ENCODE measurements around the gene GRIK1.
"Not testable (repeated sequence)": the region's sequence is repeated elsewhere in the genome, so short reads cannot be mapped to it uniquely, and the experiment has no call there.

The GRIK1 gene

DNA sequence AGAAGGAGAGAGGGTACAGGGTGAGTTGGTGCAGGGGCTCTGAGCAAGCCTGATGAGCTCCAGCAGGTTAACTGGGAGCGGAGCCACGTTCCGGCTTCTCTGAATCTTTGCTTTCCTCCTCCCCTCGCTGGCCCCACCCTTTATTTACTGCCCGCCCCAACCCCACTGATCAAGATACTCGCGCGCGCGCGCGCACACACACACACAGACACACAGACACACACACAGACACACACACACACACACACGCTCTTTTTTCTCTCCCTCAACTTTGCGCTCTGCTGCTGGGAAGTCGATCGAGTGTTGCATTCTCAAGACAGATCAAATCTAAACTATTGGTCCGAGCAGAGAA lies at the start of gene GRIK1:
Gene GRIK1, minus strand, starts transcription at position 73 of the 352 bp plus-strand sequence.
- no peak for DNase-seq (ENCODE audit: low read depth in 2 of 2)

DNA sequence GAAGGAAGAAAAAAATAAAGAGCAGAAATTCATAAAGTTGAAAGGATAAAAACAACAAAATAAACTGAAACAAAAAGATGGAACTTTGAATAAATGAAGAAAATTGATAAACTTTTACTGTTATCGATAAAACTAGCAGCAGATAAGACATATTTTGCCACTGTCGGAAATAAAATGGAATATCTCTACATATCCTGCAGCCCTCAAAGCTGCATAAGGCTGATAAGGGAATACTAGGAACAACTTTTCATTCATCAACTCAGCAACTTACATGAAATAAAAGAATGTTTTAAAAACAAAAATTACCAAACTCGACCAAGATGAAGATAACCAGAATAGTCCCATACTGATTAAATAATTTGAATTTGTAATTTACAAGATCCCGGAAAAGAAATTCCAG lies 48.0 kb upstream of the GRIK1 start:
- DNase-seq (ENCODE audit: low read depth in 2 of 2), result no peak

DNA sequence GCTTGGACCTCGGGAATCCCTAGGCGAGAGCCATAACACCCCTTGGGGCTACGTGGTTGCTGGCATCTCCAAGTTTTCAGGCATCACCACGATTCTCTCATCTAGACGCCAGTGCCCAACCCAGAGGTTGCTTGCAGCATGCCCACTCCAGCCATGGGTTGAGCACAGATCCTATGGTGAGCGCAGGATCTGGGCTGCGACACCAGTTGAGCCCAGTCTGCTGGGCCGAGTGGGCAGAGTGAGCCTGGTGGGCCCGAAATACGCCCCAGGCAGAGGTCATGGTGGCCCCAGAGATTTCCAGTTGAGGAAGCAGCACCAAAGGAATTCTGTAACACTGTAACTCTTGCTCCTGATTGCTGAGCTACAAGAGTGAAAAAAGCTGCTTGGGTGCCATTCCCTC lies 46.1 kb upstream of the GRIK1 start:
- no peak for DNase-seq (ENCODE audit: low read depth in 2 of 2)

DNA sequence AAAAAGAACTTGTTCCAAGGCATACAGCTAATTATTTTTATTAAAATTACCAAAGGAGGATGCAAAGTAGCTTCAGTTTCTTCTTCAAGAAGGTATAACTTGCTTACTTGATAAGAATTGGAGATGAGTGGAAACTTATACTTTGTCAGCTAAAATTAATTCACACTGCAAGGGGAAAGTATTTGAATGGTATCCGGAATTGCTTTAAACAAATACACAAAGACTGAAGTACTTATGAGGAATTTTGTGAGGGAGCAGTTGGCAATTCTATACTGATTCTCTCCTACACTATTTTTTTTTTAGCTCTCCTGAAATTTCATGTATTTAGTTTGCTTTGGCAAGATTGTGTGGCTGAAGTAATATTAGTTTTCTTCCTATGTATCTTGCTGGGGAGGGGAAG lies 39.2 kb upstream of the GRIK1 start:
- DNase-seq (ENCODE audit: low read depth in 2 of 2), result no peak

GRCh38 chr21:29975776-29976175 lies 36.0 kb upstream of the GRIK1 start:
- no peak for DNase-seq (ENCODE audit: low read depth in 2 of 2)

DNA sequence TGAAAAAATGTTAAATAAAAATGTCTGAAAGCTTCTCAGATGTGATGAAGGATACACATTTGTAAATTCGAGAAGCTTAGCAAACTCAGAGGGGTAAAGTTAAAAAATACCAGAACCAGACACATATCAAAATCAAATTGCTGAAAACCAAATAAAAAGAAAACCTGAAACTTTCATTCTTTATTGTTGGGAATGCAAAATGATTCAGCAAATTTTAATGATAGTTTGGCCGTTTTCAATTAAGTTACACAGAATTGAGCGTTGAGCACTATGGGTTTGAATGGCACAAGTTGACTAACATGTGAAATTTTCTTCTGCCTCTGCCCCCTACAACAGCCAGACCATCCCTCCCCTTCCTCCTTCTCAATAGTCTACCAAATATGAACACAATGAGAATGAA lies 33.5 kb upstream of the GRIK1 start:
- DNase-seq (ENCODE audit: low read depth in 2 of 2), result no peak

GRCh38 chr21:29961291-29962027 lies 21.7 kb upstream of the GRIK1 start:
- DNase-seq (ENCODE audit: low read depth in 2 of 2), result no peak

- DNase-seq (ENCODE audit: low read depth in 2 of 2), result no peak
These were observed 18.8 kb upstream of the GRIK1 start for GRCh38 chr21:29958551-29958950.

DNA sequence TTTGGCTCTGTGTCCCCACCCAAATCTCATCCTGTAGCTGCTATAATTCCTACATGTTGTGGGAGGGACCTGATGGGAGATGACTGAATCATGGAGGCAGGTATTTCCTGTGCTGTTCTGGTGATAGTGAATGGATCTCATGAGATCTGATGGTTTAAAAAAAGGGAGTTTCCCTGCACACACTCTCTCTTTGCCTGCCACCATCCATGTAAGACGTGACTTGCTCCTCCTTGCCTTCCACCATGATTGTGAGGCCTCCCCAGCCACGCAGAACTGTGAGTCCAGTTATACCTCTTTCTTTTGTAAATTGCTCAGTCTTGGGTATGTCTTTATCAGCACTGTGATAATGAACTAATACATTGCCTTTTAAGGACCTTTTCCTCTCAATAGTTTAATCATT lies 18.2 kb upstream of the GRIK1 start:
- not testable (repeated sequence) for DNase-seq (ENCODE audit: low read depth in 2 of 2)

DNA sequence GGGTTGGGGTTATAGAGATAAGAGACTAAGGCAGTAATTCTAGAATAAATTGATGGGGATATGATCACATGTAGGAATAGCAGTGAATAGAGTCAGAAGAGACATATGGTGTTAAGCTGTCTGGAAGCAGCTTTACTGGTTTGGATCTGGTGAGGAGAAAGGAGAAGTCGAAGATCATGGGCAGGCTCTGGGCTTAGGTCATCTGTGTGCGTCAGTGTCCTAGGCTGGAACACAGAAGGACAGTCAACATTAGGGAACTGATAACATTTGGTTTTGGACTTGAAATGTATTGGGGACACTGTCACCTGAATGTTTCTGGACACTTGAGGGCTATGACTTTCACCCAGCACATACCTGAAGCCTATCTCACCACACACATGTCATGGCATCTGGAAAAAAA lies 13.9 kb upstream of the GRIK1 start:
- no peak for DNase-seq (ENCODE audit: low read depth in 2 of 2)

DNA sequence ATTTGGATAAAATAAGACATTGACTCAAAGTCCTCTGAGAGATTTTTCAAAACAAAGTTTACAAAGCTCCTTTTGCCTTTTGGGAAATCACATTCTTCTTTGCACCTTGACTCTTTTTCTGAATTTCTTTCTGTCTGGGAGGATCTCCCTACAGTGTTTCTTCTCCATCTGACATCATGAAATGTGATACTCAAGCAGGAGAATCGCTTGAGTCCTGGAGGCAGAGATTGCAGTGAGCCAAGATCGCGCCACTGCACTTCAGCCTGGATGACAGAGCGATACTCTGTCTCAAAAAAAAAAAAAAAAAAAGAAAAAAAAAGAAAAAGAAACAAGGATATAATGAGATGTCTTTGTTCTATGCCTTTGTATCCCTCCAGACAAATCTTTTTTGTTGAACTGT lies 13.3 kb upstream of the GRIK1 start:
- DNase-seq (ENCODE audit: low read depth in 2 of 2), result no peak

- no peak for DNase-seq (ENCODE audit: low read depth in 2 of 2)
These were observed 12.1 kb upstream of the GRIK1 start for GRCh38 chr21:29951911-29952310.

DNA sequence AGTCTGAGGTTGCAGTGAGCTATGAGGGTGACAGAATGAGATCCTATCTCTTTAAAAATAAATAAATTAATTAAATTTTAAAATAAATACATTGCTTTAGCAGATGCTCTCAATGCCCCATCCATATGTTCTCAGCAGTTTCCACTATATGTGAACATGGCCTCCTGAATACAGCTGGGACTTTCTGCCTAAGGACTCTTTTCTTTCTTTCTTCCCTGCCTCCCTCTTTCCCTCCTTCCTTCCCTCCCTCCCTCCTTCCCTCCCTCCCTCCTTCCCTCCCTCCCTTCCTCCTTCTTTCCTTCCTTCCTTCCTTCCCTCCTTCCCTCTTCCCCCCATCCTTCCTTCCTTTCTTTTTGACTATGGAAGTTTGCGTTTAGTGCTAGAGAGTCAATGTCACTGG lies 10.2 kb upstream of the GRIK1 start:
- DNase-seq (ENCODE audit: low read depth in 2 of 2), result no peak

DNA sequence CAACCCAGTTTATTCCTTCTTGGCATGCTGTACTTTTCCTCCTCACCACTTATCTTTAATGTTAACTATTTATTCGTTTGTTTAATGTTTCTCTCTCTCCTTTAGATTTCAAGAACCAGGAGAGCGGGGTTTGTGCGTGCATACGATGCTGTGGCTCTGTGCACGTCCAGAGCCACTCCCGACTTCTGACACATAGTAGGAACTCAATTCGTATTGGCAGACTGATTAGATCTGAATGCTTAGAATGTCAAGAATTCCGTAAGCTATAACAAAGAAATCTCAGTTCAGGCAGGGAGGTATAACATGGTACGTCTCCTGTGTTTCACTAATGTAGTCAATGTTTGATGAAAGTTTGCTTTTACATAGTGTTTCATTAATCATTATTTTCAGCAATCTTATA lies 7.3 kb upstream of the GRIK1 start:
- no peak for DNase-seq (ENCODE audit: low read depth in 2 of 2)

DNA sequence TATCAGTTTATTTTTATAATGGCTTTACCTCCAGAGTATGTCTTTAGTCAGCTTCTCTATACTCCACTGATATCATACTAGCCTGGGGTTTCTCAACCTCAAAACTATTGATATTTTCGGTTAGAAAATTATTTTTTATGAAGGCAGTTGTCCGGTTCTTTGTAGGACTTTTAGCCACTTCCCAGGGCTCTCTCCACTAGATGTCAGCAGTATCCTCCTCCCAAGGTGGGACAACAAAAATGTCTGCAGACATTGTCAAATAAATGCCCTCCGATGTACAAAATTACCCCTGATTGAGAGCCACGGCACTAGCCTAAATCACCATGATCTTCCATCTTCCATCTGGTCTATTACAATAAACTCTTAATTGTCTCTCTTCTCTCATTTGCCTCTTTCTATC lies 4.1 kb upstream of the GRIK1 start:
- no peak for DNase-seq (ENCODE audit: low read depth in 2 of 2)

GRCh38 chr21:29942034-29942433 lies 2.2 kb upstream of the GRIK1 start:
- no peak for DNase-seq (ENCODE audit: low read depth in 2 of 2)

GRCh38 chr21:29940991-29941390 lies 1.2 kb upstream of the GRIK1 start:
- no peak for DNase-seq (ENCODE audit: low read depth in 2 of 2)

DNA sequence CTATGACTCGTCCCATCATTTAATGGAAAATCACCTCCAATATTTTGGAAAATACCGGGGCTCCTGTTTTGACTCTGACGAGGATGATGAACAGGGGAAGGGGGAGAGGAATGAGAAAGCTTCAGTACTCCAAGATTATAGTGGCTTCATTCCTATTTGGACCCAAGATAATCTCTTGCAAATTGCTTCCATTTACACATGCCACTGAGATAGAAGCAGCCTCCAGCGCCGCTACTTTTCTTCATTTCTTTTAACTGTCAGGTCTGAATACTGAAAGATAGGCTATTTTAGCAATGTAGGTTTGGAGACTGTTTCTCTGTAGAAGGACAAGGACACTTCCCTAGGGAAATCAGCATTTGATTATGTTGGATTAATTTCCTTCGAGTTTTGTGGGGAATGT lies 565 bp upstream of the GRIK1 start:
- no peak for DNase-seq (ENCODE audit: low read depth in 2 of 2)

DNA sequence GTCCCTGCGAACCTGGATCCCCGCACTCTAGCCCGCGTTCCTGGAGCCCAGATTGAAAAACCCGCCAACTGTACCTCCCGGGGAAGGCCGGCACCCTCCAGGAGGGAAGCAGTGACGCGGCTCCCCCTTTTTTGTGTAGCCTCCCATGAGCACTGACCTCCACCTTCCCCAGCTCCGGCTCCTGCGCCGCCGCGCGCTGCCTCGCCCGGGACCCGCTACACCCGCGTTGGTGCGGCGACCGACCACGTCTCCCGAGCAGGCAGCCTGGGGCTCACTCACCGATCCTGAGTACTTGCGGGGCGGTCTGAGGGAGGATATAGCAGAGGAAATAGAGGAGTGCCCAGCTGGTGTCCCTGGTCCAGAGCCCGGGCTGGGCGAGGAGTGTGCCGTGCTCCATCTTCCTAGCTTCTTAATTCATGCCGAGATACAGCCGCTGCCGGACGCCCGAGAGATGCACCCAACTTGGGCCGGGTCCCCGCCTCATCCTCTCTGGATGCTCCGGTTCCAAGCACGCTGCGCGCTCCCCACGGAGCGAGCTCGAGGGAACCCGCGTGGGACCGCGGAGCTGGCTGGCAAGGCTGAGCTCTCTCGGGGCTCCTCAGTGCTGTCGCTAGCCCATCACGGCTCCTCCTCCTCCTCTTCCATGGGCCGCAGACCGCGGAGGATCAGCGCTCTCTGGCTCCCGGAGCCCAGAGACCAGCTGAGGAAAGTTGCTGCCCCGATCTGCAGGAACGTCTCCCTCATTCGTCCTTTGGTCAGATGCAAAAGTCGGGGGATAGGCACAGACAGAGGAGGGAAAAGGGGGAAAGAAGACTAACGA lies 482 bp downstream of the GRIK1 start:
- no peak for DNase-seq (ENCODE audit: low read depth in 2 of 2)

GRCh38 chr21:29938776-29939103 lies 1.1 kb downstream of the GRIK1 start:
- no peak for DNase-seq (ENCODE audit: low read depth in 2 of 2)

DNA sequence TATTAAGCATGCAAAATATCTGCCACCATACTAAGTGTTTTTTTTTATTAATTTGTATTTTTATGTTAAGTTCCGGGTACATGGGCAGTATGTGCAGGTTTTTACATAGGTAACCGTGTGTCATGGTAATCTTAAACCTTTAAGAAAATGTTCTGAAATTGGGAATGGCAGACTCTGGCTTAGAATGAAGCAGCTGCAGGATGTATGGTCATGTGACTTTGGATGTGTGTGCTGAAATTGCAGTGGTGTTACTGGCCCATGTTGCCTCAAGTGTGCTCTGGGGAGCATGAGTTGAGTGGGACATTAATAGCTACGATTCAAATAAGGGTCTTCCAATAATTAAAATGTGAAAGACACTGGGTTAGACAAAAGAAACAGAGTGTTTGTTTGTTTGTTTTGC lies 6.7 kb downstream of the GRIK1 start:
- DNase-seq (ENCODE audit: low read depth in 2 of 2), result no peak

DNA sequence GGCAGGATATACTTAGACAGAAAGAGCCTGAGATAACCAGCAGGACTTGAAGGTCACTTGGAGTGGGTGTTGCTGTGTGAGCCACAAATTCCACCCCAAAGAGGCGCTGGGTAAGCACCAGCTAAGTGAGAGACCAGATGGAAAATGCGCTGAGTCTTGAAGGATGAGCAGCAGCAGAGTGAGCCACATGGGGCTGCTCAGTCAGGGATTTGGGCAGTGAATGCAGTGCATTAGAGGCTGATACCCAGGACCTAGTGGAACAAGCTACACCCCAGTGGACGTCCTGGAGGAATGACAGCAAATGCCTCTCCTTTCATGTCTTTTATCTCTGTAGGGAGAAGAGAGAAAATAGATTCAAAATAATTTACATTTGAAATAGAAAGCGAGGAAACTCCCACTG lies 11.3 kb downstream of the GRIK1 start:
- no peak for DNase-seq (ENCODE audit: low read depth in 2 of 2)

DNA sequence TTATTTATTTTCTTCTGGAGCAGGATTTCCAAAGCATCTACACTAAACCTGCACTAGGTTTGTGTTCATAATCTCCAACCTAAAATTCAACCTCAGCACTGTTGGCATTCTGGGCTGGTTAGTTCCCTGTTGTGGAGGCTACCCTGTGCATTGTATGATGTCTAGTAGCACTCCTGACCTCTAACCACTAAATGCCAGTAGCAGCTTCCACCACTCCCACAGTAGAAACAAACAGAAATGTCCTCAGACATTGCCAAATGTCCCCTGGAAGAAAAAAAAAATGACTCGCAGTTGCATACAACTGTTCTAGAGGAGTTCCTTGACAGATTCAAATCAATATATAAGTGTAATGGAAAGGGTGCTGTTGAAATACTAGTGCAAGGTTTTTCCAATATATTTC lies 18.9 kb downstream of the GRIK1 start:
- no peak for DNase-seq (ENCODE audit: low read depth in 2 of 2)

DNA sequence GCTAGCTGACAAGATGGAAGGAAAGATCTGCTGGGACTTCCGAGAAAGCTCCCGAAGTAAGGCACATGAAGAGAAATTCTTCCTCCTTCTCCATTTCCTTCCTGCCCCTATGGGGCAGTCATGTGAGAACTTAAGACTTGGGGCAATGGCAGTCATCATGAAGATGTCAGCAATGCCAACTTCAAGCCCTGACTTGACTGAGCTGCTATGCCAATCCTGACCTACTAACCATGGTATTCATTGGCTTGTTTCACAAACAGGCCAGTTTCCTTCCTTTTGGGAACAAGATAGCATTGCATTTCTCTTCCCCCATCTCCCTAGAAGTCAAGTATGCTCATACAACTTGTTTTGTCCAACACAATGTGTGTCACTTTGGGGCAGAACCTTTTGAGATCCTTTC lies 25.5 kb downstream of the GRIK1 start:
- no peak for DNase-seq (ENCODE audit: low read depth in 2 of 2)

All from stimulated activated CD8-positive, alpha-beta memory T cell treated with anti-CD3 and anti-CD28 coated beads, Interleukin-2, amount 100 ng/mL, for 1 hour (primary cell).